Transverse colon (tissue), 4 donors: ENCODE measurements around the gene TMEM132C. TPM values are rescaled to one million over a fixed set of nuclear protein-coding genes. Genes with fewer than 3 reads are reported as not detected.

Experiments used
- DNase-seq: peaks from one replicate; pipeline ENCODE4 v3.0.0-alpha.2; 2019
- H3K27ac ChIP-seq, 4 donors: fragments of 200-600 bp; sonication (generic); 2 replicates each; pipeline ENCODE4 v1.5.1; 2016 to 2018; ENCODE audit warnings: inconsistent platforms in 4 of 4
- H3K27me3 ChIP-seq: fragments of 200-600 bp; sonication (generic); 2 replicates; pipeline ENCODE4 v1.5.1; 2017; ENCODE audit warnings: inconsistent platforms
- H3K36me3 ChIP-seq, 4 donors: fragments of 200-600 bp; sonication (generic); 2 replicates each; pipeline ENCODE4 v1.5.1; 2017 to 2019; ENCODE audit warnings: inconsistent platforms in 4 of 4
- H3K4me1 ChIP-seq, 4 donors: fragments of 200-600 bp; sonication (generic); 2 replicates each; pipeline ENCODE4 v1.5.1; 2017 to 2020; ENCODE audit warnings: inconsistent platforms in 4 of 4
- H3K4me3 ChIP-seq, 4 donors: fragments of 200-600 bp; sonication (generic); 1 replicate in 1 of 4; 2 replicates in 3 of 4; pipeline versions ENCODE4 v1.5.1 to v1.6.1; 2017 to 2019; ENCODE audit warnings: inconsistent platforms in 4 of 4
- H3K9me3 ChIP-seq, 2 donors: fragments of 200-600 bp; sonication (generic); 2 replicates each; pipeline ENCODE4 v1.5.1; 2017 to 2019; ENCODE audit warnings: inconsistent platforms in 2 of 2
- EP300 ChIP-seq: sonication (generic); formaldehyde crosslinking; IDR thresholded peaks from one replicate; pipeline ENCODE4 v1.6.1; 2017; ENCODE audit warnings: antibody characterized with exemption, low read depth
- POLR2A ChIP-seq: fragments of 450-650 bp; IDR thresholded peaks from one replicate; pipeline ENCODE4 v1.6.1; 2016; ENCODE audit warnings: antibody characterized with exemption, mild to moderate bottlenecking, moderate library complexity
- POLR2AphosphoS5 ChIP-seq, 3 donors: sonication (generic); formaldehyde crosslinking; IDR thresholded peaks; one replicate each; pipeline ENCODE4 v1.6.1; 2016; ENCODE audit warnings: antibody characterized with exemption in 3 of 3
- WGBS, 2 donors: methylation state at CpG; one replicate each; pipeline ENCODE4 v1.1.5; 2018; ENCODE audit warnings: low coverage in 1 of 2; 5-methylcytosine and 5-hydroxymethylcytosine counted together
- in situ Hi-C, 4 donors: fragments of 200-750 bp; cut with MboI; loops; one replicate each; pipeline versions ENCODE4 v1.15.0 to v1.15.1; 2017; ENCODE audit warnings: low sequenced_read_pairs in 3 of 4, low pct_ligation_motif_present in 1 of 4, low pct_unique_long_range_greater_than_20kb in 1 of 4
- intact Hi-C: fragments of 100-400 bp; cut with DNase I; formaldehyde crosslinking; loops from one replicate; pipeline ENCODE4 v1.15.1; 2023; ENCODE audit warnings: low total_unique reads
- total RNA-seq, 4 donors: library from RNA; depleted of rRNA; stranded (reverse); fragments of >200 nt; gene quantifications; one replicate each; pipeline ENCODE4 v1.1.0, GENCODE V29; 2016
- TF ChIP-seq, protein P1 (sequence below), 5 experiments: fragments of 200-600 bp in 3 of 5; fragments of 450-650 bp in 2 of 5; sonication (generic) in 3 of 5; IDR thresholded peaks; 1 replicate in 2 of 5; 2 replicates in 3 of 5; pipeline ENCODE4 v1.5.1; 2016 to 2017; ENCODE audit warnings: antibody characterized with exemption in 5 of 5, inconsistent platforms in 3 of 5, mild to moderate bottlenecking in 2 of 5, moderate library complexity in 1 of 5

Gene TMEM132C
- total RNA-seq, 4 donors from 2014 or later, result 0.20 to 1.6 (median 0.58) TPM

DNA sequence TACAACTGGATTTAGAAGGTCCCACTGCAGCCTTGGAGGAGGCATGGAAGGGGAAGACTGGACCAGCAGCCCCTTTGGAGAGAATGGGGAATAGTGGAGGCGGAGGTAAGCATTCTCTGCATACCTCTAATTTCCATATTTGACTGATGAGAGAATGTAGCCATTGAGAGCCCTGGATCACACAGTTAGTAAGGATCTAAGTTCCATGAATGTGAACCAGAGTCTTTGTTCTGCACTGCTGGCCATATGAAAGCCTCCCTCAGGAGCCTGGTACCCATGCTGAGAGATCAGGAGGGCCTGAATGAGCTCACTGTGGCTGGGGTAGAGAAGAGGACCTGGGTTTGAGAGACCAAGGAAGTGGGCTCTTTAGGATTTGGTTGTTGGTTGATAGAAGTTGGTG lies 192.1 kb downstream of the TMEM132C start:
- no peaks in the 10 kb centered on the region for H3K4me1 ChIP-seq
- TF ChIP-seq, protein P1, sequence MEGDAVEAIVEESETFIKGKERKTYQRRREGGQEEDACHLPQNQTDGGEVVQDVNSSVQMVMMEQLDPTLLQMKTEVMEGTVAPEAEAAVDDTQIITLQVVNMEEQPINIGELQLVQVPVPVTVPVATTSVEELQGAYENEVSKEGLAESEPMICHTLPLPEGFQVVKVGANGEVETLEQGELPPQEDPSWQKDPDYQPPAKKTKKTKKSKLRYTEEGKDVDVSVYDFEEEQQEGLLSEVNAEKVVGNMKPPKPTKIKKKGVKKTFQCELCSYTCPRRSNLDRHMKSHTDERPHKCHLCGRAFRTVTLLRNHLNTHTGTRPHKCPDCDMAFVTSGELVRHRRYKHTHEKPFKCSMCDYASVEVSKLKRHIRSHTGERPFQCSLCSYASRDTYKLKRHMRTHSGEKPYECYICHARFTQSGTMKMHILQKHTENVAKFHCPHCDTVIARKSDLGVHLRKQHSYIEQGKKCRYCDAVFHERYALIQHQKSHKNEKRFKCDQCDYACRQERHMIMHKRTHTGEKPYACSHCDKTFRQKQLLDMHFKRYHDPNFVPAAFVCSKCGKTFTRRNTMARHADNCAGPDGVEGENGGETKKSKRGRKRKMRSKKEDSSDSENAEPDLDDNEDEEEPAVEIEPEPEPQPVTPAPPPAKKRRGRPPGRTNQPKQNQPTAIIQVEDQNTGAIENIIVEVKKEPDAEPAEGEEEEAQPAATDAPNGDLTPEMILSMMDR (IDR thresholded peaks at IDR 0.05), result no peak
- TF ChIP-seq POLR2AphosphoS5 (IDR thresholded peaks at IDR 0.05), result no peak
- TF ChIP-seq EP300, result no peak
- TF ChIP-seq POLR2A, result no peak
- H3K27me3 ChIP-seq, result no peaks in the 10 kb centered on the region
- WGBS, 2 donors, result 79 to 89% methylated on average over 1 of the region's 1 CpG
- no peak overlapping the region for H3K4me3 ChIP-seq
- in situ Hi-C loops, result no loop called here
- no peaks in the 10 kb centered on the region for H3K9me3 ChIP-seq
- intact Hi-C loops, result no loop called here
- H3K27ac ChIP-seq, result no peak overlapping the region
- DNase-seq, result no peak
- H3K36me3 ChIP-seq, result no peaks in the 10 kb centered on the region

DNA sequence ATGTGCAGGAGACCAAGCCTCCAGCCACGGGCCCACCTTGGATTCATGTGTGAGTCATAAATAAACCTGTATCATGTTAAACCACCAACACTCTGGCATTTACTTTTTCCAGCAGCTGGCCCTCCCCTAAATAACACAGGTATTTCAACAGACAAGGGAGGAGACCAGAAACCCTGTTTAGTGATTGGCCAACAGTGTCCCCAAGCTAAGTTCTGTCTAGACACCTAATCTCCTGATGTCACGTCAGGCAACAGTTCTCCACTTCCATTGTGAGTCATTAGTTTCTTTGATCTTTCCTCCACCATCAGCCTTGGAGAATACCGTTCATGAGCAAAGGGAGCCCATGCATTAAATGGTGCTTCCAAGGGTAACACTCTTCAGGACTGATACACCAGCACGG lies 196.9 kb downstream of the TMEM132C start:
- H3K4me3 ChIP-seq, result no peak overlapping the region
- H3K4me1 ChIP-seq, result no peaks in the 10 kb centered on the region
- in situ Hi-C loops (no loop called here), intact Hi-C loops (loop anchor here (5.0 kb wide), 1 partner anchor 1453 kb away; no protein-coding TSS in a partner anchor)
- TF ChIP-seq POLR2AphosphoS5 (IDR thresholded peaks at IDR 0.05), result no peak
- TF ChIP-seq EP300, result no peak
- TF ChIP-seq, protein P1 (IDR thresholded peaks at IDR 0.05), result no peak
- no peak for TF ChIP-seq POLR2A
- H3K27ac ChIP-seq, result no peak overlapping the region
- no peaks in the 10 kb centered on the region for H3K36me3 ChIP-seq
- H3K9me3 ChIP-seq, result no peaks in the 10 kb centered on the region
- no peak for DNase-seq
- H3K27me3 ChIP-seq, result no peaks in the 10 kb centered on the region
- 65 to 75% methylated on average over 3 to 4 of the region's 4 CpGs for WGBS, 2 donors

DNA sequence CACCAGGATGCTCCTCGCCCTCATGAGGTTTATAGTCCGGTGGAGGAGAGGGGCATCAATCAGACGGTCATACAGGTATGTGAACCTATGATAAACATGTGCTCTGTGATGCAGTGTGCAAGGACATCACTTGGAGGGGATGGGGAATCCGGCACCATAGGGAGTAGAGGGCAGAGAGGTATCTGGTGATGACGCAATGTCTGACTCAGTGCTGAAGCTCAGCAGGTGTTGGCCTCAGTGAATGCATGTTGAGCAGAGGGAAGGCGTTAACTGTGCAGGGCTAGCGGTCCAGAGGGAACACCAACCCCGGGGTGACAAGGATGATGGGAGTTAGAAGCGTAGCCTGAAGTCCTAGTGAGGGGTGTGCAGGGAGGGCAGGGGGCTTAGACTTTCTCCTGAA lies 200.9 kb downstream of the TMEM132C start:
- Histone ChIP-seq H3K36me3 (no peaks in the 10 kb centered on the region), H3K27me3 (no peaks in the 10 kb centered on the region), H3K9me3 (no peaks in the 10 kb centered on the region), H3K4me3 (no peak overlapping the region), H3K27ac (no peak overlapping the region), H3K4me1 (no peaks in the 10 kb centered on the region)
- 77 to 87% methylated on average over 9 of the region's 9 CpGs for WGBS, 2 donors
- no peak for DNase-seq
- in situ Hi-C loops (no loop called here), intact Hi-C loops (no loop called here)
- no peak for TF ChIP-seq EP300
- TF ChIP-seq POLR2A, result no peak
- no peak for TF ChIP-seq POLR2AphosphoS5 (IDR thresholded peaks at IDR 0.05)
- TF ChIP-seq, protein P1 (IDR thresholded peaks at IDR 0.05), result no peak

DNA sequence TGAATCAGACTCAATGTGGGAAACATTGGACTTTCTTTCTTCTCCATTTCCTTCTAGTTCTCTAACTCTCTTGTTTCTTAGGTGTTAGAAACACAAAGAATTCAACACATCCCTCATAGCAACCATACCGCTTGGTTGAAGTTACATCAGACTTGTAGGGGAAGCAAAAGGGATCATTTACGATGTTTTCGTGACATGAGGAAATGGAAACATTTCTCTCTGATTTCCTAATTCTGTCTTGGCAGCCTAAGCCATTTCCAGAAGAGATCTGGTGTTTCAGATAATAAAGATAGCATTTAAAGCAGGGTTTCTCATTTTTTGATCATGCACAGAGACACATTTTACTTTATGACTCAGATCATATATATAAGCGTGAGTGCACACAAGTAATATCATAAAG lies 202.0 kb downstream of the TMEM132C start:
- in situ Hi-C loops, result no loop called here
- DNase-seq, result no peak

More for the DNA sequence above, 202.0 kb downstream of the TMEM132C start:
- intact Hi-C loops, result no loop called here
- WGBS, 2 donors, result 39 to 50% methylated on average over 4 of the region's 4 CpGs
- Histone ChIP-seq H3K27ac (no peak overlapping the region), H3K27me3 (no peaks in the 10 kb centered on the region), H3K4me1 (no peaks in the 10 kb centered on the region), H3K4me3 (no peak overlapping the region), H3K36me3 (no peaks in the 10 kb centered on the region), H3K9me3 (no peaks in the 10 kb centered on the region)
- TF ChIP-seq, protein P1 (IDR thresholded peaks at IDR 0.05), result no peak
